HG02970 (cell line): Measurements from ENCODE around the gene CDCA7L.
A peak's percentile ranks its signal among the peaks of the same experiment; 100 is the strongest.
"Not testable (repeated sequence)": the region's sequence is repeated elsewhere in the genome, so short reads cannot be mapped to it uniquely, and the experiment has no call there.

Experiments
- ATAC-seq: cut with Tn5 transposase; IDR thresholded peaks from one replicate; pipeline ENCODE4 v1.9.1; 2021; ENCODE audit warnings: mild to moderate bottlenecking, moderate library complexity, moderate number of reproducible peaks; ENCODE audit not compliant: unreplicated experiment, low FRiP score

The CDCA7L gene

GRCh38 chr7:21912305-21912704 lies 33.4 kb downstream of the CDCA7L start:
- no peak for ATAC-seq

- ATAC-seq, result no peak
Observed at GRCh38 chr7:21911341-21911875, 34.3 kb downstream of the CDCA7L start.

- no peak for ATAC-seq
Observed at GRCh38 chr7:21910253-21910652, 35.4 kb downstream of the CDCA7L start.

GRCh38 chr7:21908746-21909145 lies 37.0 kb downstream of the CDCA7L start:
- no peak for ATAC-seq

GRCh38 chr7:21903020-21903786 lies 42.5 kb downstream of the CDCA7L start:
- ATAC-seq, result no peak

- no peak for ATAC-seq
Observed at GRCh38 chr7:21902240-21902639, 43.5 kb downstream of the CDCA7L start.

GRCh38 chr7:21898265-21898930 lies 47.3 kb downstream of the CDCA7L start:
- peak; percentile 66 for ATAC-seq

GRCh38 chr7:21893401-21893800 lies 52.3 kb downstream of the CDCA7L start:
- no peak for ATAC-seq

- ATAC-seq, result no peak
Observed at GRCh38 chr7:21891291-21891690, 54.4 kb downstream of the CDCA7L start.

- no peak for ATAC-seq
Observed at GRCh38 chr7:21887779-21888178, 57.9 kb downstream of the CDCA7L start.

GRCh38 chr7:21887353-21887752 lies 58.3 kb downstream of the CDCA7L start:
- ATAC-seq, result no peak

GRCh38 chr7:21886396-21886795 lies 59.3 kb downstream of the CDCA7L start:
- ATAC-seq, result no peak

GRCh38 chr7:21884496-21884895 lies 61.2 kb downstream of the CDCA7L start:
- no peak for ATAC-seq

GRCh38 chr7:21883501-21883900 lies 62.2 kb downstream of the CDCA7L start:
- ATAC-seq, result not testable (repeated sequence)

- ATAC-seq, result no peak
Observed at GRCh38 chr7:21883069-21883468, 62.6 kb downstream of the CDCA7L start.

GRCh38 chr7:21869785-21870402 lies 75.8 kb downstream of the CDCA7L start:
- ATAC-seq, result no peak

- no peak for ATAC-seq
Observed at GRCh38 chr7:21868576-21868850, 77.2 kb downstream of the CDCA7L start.

- no peak for ATAC-seq
Observed at GRCh38 chr7:21867816-21868575, 77.7 kb downstream of the CDCA7L start.

GRCh38 chr7:21867226-21867625 lies 78.5 kb downstream of the CDCA7L start:
- ATAC-seq, result no peak

GRCh38 chr7:21866731-21867130 lies 79.0 kb downstream of the CDCA7L start:
- no peak for ATAC-seq
